SK-N-SH (cell line): Measurements from ENCODE around the gene STPG1. TPM values are rescaled to one million over a fixed set of nuclear protein-coding genes. Genes with fewer than 3 reads are reported as not detected.

ENCODE experiments used
- CTCF ChIA-PET: fragments of 300-600, 350-600 bp; formaldehyde crosslinking; extraction: SDS; loops from one replicate; lab custom pipeline; 2021; lab: Yijun Ruan, JAX
- POLR2A ChIA-PET: fragments of 350-600 bp; sonication (Branson Sonifier 250); formaldehyde crosslinking; extraction: SDS; loops from one replicate; lab custom pipeline; 2020; ENCODE audit warnings: antibody characterized with exemption, inconsistent platforms; lab: Yijun Ruan, JAX
- DNase-seq: peaks from one replicate; pipeline ENCODE4 v3.0.0; 2012
- H2AFZ ChIP-seq: fragments of 200-600 bp; sonication (generic); 2 replicates; pipeline ENCODE4 v1.8.1; 2016; ENCODE audit warnings: antibody characterized with exemption, mild to moderate bottlenecking, low read depth
- H3F3A ChIP-seq: fragments of 200-600 bp; sonication (generic); replicated peaks from 2 replicates; pipeline ENCODE3; 2016; ENCODE audit warnings: antibody characterized with exemption, mild to moderate bottlenecking; ENCODE audit not compliant: insufficient read depth
- H3K27ac ChIP-seq, 2 experiments: fragments of 200-500 bp in 1 of 2; fragments of 200-600 bp in 1 of 2; sonication (Bioruptor generic) in 1 of 2; sonication (generic), shearing (Covaris generic) in 1 of 2; 2 replicates each; pipeline versions ENCODE4 v1.5.1 to v1.6.1; 2014 to 2016; ENCODE audit warnings: low read depth in 2 of 2, inconsistent platforms in 1 of 2, low read length in 1 of 2, mild to moderate bottlenecking in 1 of 2, mixed read lengths in 1 of 2
- H3K27me3 ChIP-seq: fragments of 200-600 bp; sonication (generic), shearing (Covaris generic); 2 replicates; pipeline ENCODE4 v1.6.1; 2016; ENCODE audit warnings: mixed run types; ENCODE audit not compliant: insufficient read depth
- H3K36me3 ChIP-seq, 2 experiments: fragments of 200-500 bp in 1 of 2; fragments of 200-600 bp in 1 of 2; sonication (Bioruptor generic) in 1 of 2; sonication (generic) in 1 of 2; replicated peaks in 1 of 2; 2 replicates each; pipeline versions ENCODE3 to v1.5.1; 2014 to 2016; ENCODE audit warnings: low read length in 1 of 2, mild to moderate bottlenecking in 1 of 2; ENCODE audit not compliant: insufficient read depth in 2 of 2, control insufficient read depth in 1 of 2
- H3K4me1 ChIP-seq, 2 experiments: fragments of 200-500 bp in 1 of 2; fragments of 200-600 bp in 1 of 2; sonication (Bioruptor generic) in 1 of 2; sonication (generic), shearing (Covaris generic) in 1 of 2; 2 replicates each; pipeline versions ENCODE4 v1.5.1 to v1.6.1; 2014 to 2016; ENCODE audit warnings: low read depth in 1 of 2, low read length in 1 of 2, mixed run types in 1 of 2; ENCODE audit not compliant: insufficient read depth in 2 of 2, control insufficient read depth in 1 of 2
- H3K4me2 ChIP-seq: fragments of 200-600 bp; sonication (generic), shearing (Covaris generic); 2 replicates; pipeline ENCODE4 v1.6.1; 2017; ENCODE audit warnings: mixed run types
- H3K4me3 ChIP-seq, 2 experiments: fragments of 200-500 bp in 1 of 2; fragments of 200-600 bp in 1 of 2; sonication (Bioruptor generic) in 1 of 2; sonication (generic), shearing (Covaris generic) in 1 of 2; 2 replicates each; pipeline versions ENCODE4 v1.5.1 to v1.8.1; 2014 to 2016; ENCODE audit warnings: low read depth in 2 of 2, inconsistent platforms in 1 of 2, low read length in 1 of 2, mild to moderate bottlenecking in 1 of 2, mixed read lengths in 1 of 2, moderate library complexity in 1 of 2
- H3K79me2 ChIP-seq: fragments of 200-600 bp; sonication (generic); 2 replicates; pipeline ENCODE4 v1.8.1; 2017; ENCODE audit warnings: mild to moderate bottlenecking; ENCODE audit not compliant: insufficient read depth
- H3K9ac ChIP-seq: fragments of 200-600 bp; sonication (generic); 2 replicates; pipeline ENCODE4 v1.6.1; 2017; ENCODE audit warnings: mixed run types
- H3K9me2 ChIP-seq: fragments of 200-600 bp; sonication (generic); 2 replicates; pipeline ENCODE4 v1.6.1; 2017; ENCODE audit warnings: mixed run types
- H3K9me3 ChIP-seq: fragments of 200-600 bp; sonication (generic); 2 replicates; pipeline ENCODE4 v1.6.1; 2017; ENCODE audit warnings: mixed run types, mild to moderate bottlenecking, moderate library complexity
- H4K20me1 ChIP-seq: fragments of 200-600 bp; sonication (generic); 2 replicates; pipeline ENCODE4 v1.6.1; 2017; ENCODE audit warnings: mild to moderate bottlenecking, mixed run types; ENCODE audit not compliant: insufficient read depth
- CHD2 ChIP-seq: fragments of 150-350 bp; IDR thresholded peaks from 2 replicates; pipeline ENCODE4 v1.6.1; 2018; ENCODE audit warnings: low read length; ENCODE audit not compliant: partially characterized antibody
- ELF1 ChIP-seq: IDR thresholded peaks from 2 replicates; pipeline ENCODE4 v1.4.0; 2012
- FOXJ3 ChIP-seq: sonication (generic); formaldehyde crosslinking; IDR thresholded peaks from 2 replicates; pipeline ENCODE4 v1.5.1; 2020; ENCODE audit warnings: mild to moderate bottlenecking, missing genetic modification reagents
- MAX ChIP-seq: IDR thresholded peaks from 2 replicates; pipeline ENCODE4 v1.4.0; 2012; ENCODE audit warnings: low read depth
- MEF2A ChIP-seq: IDR thresholded peaks from 2 replicates; pipeline ENCODE4 v1.4.0; 2012; ENCODE audit warnings: low read depth, borderline replicate concordance
- NRF1 ChIP-seq: IDR thresholded peaks from 2 replicates; pipeline ENCODE4 v1.6.1; 2012; ENCODE audit warnings: low read depth, mild to moderate bottlenecking, low read length
- POLR2AphosphoS5 ChIP-seq: IDR thresholded peaks from 2 replicates; pipeline ENCODE4 v1.6.1; 2012; ENCODE audit warnings: low read depth, low read length
- RAD21 ChIP-seq: IDR thresholded peaks from 2 replicates; pipeline ENCODE4 v1.6.1; 2012; ENCODE audit warnings: mild to moderate bottlenecking, low read length
- RXRA ChIP-seq: IDR thresholded peaks from 2 replicates; pipeline ENCODE4 v1.4.0; 2012; ENCODE audit warnings: low read depth, mild to moderate bottlenecking, borderline replicate concordance
- SIN3A ChIP-seq: IDR thresholded peaks from 2 replicates; pipeline ENCODE4 v1.6.1; 2012; ENCODE audit warnings: low read depth, mild to moderate bottlenecking, low read length, moderate library complexity, borderline replicate concordance
- SMC3 ChIP-seq: IDR thresholded peaks from 2 replicates; pipeline ENCODE4 v1.6.1; 2012; ENCODE audit warnings: low read depth, low read length, improper control_type of control experiment
- TAF1 ChIP-seq: IDR thresholded peaks from 2 replicates; pipeline ENCODE4 v1.6.1; 2012; ENCODE audit warnings: low read depth, mild to moderate bottlenecking, low read length, moderate library complexity, borderline replicate concordance
- TCF12 ChIP-seq: IDR thresholded peaks from 2 replicates; pipeline ENCODE4 v1.4.0; 2012
- USF1 ChIP-seq: IDR thresholded peaks from 2 replicates; pipeline ENCODE4 v1.4.0; 2012; ENCODE audit warnings: low read depth, borderline replicate concordance
- WGBS: methylation state at CpG from one replicate; pipeline ENCODE4 v1.1.6; 2017; ENCODE audit warnings: low lambda C conversion rate; 5-methylcytosine and 5-hydroxymethylcytosine counted together
- polyA plus RNA-seq, 3 experiments: library from polyadenylated mRNA; depleted of rRNA; stranded (reverse); fragments of >200 nt; gene quantifications; 2 replicates each; pipeline ENCODE4 v1.2.3, GENCODE V29; 2012
- TF ChIP-seq, protein P1 (sequence below): IDR thresholded peaks from 2 replicates; pipeline ENCODE4 v1.6.1; 2012; ENCODE audit warnings: mild to moderate bottlenecking, low read depth, low read length, moderate library complexity
- TF ChIP-seq, protein P2 (sequence below): fragments of 200-600 bp; sonication (generic); IDR thresholded peaks from 2 replicates; pipeline ENCODE4 v1.6.1; 2017; ENCODE audit warnings: antibody characterized with exemption, mild to moderate bottlenecking, moderate library complexity

The STPG1 gene
- polyA plus RNA-seq, 1 of the 3 experiments (the other 2 are of a cell fraction) = 8.7 TPM

GRCh38 chr1:24340770-24341169 is 72.8 kb downstream of the STPG1 start:
- Histone ChIP-seq H4K20me1 (no peaks in the 10 kb centered on the region), H3K4me1 (peaks cover 0 to 7% of the 10 kb centered on the region in 2 experiments; a peak in 1 of 4 replicates), H3K9me3 (no peaks in the 10 kb centered on the region), H3F3A (no peaks in the 10 kb centered on the region), H3K4me2 (no peak overlapping the region), H3K27ac (no peak overlapping the region), H3K9ac (no peak overlapping the region), H3K27me3 (no peaks in the 10 kb centered on the region), H2AFZ (no peak overlapping the region), H3K9me2 (no peaks in the 10 kb centered on the region), H3K36me3 (no peaks in the 10 kb centered on the region), H3K79me2 (no peaks in the 10 kb centered on the region), H3K4me3 (no peak overlapping the region)
- no peak for DNase-seq
- no peak for TF ChIP-seq MEF2A
- no peak for TF ChIP-seq ELF1
- no peak for TF ChIP-seq MAX
- TF ChIP-seq POLR2AphosphoS5 = no peak
- TF ChIP-seq, protein P1, sequence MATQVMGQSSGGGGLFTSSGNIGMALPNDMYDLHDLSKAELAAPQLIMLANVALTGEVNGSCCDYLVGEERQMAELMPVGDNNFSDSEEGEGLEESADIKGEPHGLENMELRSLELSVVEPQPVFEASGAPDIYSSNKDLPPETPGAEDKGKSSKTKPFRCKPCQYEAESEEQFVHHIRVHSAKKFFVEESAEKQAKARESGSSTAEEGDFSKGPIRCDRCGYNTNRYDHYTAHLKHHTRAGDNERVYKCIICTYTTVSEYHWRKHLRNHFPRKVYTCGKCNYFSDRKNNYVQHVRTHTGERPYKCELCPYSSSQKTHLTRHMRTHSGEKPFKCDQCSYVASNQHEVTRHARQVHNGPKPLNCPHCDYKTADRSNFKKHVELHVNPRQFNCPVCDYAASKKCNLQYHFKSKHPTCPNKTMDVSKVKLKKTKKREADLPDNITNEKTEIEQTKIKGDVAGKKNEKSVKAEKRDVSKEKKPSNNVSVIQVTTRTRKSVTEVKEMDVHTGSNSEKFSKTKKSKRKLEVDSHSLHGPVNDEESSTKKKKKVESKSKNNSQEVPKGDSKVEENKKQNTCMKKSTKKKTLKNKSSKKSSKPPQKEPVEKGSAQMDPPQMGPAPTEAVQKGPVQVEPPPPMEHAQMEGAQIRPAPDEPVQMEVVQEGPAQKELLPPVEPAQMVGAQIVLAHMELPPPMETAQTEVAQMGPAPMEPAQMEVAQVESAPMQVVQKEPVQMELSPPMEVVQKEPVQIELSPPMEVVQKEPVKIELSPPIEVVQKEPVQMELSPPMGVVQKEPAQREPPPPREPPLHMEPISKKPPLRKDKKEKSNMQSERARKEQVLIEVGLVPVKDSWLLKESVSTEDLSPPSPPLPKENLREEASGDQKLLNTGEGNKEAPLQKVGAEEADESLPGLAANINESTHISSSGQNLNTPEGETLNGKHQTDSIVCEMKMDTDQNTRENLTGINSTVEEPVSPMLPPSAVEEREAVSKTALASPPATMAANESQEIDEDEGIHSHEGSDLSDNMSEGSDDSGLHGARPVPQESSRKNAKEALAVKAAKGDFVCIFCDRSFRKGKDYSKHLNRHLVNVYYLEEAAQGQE = no peak
- no peak for TF ChIP-seq SMC3
- no peak for TF ChIP-seq CHD2
- no peak for TF ChIP-seq FOXJ3 (CRISPR knock-in tag)
- no peak for TF ChIP-seq TCF12
- TF ChIP-seq USF1 = no peak
- TF ChIP-seq RXRA = no peak
- TF ChIP-seq, protein P2, sequence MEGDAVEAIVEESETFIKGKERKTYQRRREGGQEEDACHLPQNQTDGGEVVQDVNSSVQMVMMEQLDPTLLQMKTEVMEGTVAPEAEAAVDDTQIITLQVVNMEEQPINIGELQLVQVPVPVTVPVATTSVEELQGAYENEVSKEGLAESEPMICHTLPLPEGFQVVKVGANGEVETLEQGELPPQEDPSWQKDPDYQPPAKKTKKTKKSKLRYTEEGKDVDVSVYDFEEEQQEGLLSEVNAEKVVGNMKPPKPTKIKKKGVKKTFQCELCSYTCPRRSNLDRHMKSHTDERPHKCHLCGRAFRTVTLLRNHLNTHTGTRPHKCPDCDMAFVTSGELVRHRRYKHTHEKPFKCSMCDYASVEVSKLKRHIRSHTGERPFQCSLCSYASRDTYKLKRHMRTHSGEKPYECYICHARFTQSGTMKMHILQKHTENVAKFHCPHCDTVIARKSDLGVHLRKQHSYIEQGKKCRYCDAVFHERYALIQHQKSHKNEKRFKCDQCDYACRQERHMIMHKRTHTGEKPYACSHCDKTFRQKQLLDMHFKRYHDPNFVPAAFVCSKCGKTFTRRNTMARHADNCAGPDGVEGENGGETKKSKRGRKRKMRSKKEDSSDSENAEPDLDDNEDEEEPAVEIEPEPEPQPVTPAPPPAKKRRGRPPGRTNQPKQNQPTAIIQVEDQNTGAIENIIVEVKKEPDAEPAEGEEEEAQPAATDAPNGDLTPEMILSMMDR = no peak
- no peak for TF ChIP-seq RAD21
- TF ChIP-seq SIN3A = no peak
- TF ChIP-seq TAF1 = no peak
- no peak for TF ChIP-seq NRF1
- POLR2A ChIA-PET = interaction anchor here (0.6 kb wide), 1 partner anchor 13 kb away, joined by 3 read pairs; no protein-coding TSS in a partner anchor
- CTCF ChIA-PET = interaction anchor here (0.7 to 2.1 kb wide), 4 partner anchors 19 to 142 kb away, joined by 3 to 13 read pairs (median 3); no protein-coding TSS in a partner anchor
- 90% methylated on average over 7 of the region's 8 CpGs for WGBS
